ENCODE measurements around the gene TDRD9.

Gene TDRD9

GRCh38 chr14:104051092-104051813 is 123.0 kb downstream of the TDRD9 start:
- H3K27ac Mint-ChIP-seq: no peak overlapping the region
- H3K36me3 Mint-ChIP-seq: no peaks in the 10 kb centered on the region
- peaks cover 15% of the 10 kb centered on the region for H3K27me3 Mint-ChIP-seq
- DNase-seq (ENCODE audit: low spot score in 2 of 2) (no peak), ATAC-seq (ENCODE audit: low read depth) (no peak)
- H3K9me3 Mint-ChIP-seq: no peaks in the 10 kb centered on the region
- H3K4me1 Mint-ChIP-seq: no peaks in the 10 kb centered on the region
- no peak overlapping the region for H3K4me3 Mint-ChIP-seq

GRCh38 chr14:104054222-104054905 is 126.1 kb downstream of the TDRD9 start:
- Mint-ChIP-seq H3K27ac (no peak overlapping the region), H3K36me3 (no peaks in the 10 kb centered on the region), H3K27me3 (peaks cover 16% of the 10 kb centered on the region), H3K9me3 (no peaks in the 10 kb centered on the region), H3K4me1 (no peaks in the 10 kb centered on the region), H3K4me3 (no peak overlapping the region)
- DNase-seq (ENCODE audit: low spot score in 2 of 2): no peak
- no peak for ATAC-seq (ENCODE audit: low read depth)

GRCh38 chr14:104062281-104062680 is 134.0 kb downstream of the TDRD9 start:
- DNase-seq (ENCODE audit: low spot score in 2 of 2) (no peak), ATAC-seq (ENCODE audit: low read depth) (no peak)
- Mint-ChIP-seq H3K27ac (no peak overlapping the region), H3K9me3 (peaks cover 4% of the 10 kb centered on the region), H3K36me3 (no peaks in the 10 kb centered on the region), H3K4me3 (no peak overlapping the region), H3K4me1 (no peaks in the 10 kb centered on the region), H3K27me3 (peaks cover 18% of the 10 kb centered on the region)

GRCh38 chr14:104064003-104064402 is 135.7 kb downstream of the TDRD9 start:
- H3K27ac Mint-ChIP-seq: no peak overlapping the region
- H3K4me3 Mint-ChIP-seq: no peak overlapping the region
- no peaks in the 10 kb centered on the region for H3K4me1 Mint-ChIP-seq
- H3K36me3 Mint-ChIP-seq: no peaks in the 10 kb centered on the region
- no peak for DNase-seq (ENCODE audit: low spot score in 2 of 2)
- ATAC-seq (ENCODE audit: low read depth): no peak
- H3K9me3 Mint-ChIP-seq: peaks cover 8% of the 10 kb centered on the region
- H3K27me3 Mint-ChIP-seq: peaks cover 26% of the 10 kb centered on the region

- no peak overlapping the region for H3K27ac Mint-ChIP-seq
- peaks cover 29% of the 10 kb centered on the region for H3K27me3 Mint-ChIP-seq
These were observed 138.0 kb downstream of the TDRD9 start for GRCh38 chr14:104066279-104066678.

GRCh38 chr14:104066719-104067295 is 138.6 kb downstream of the TDRD9 start:
- peaks cover 28% of the 10 kb centered on the region for H3K27me3 Mint-ChIP-seq
- ATAC-seq (ENCODE audit: low read depth) (no peak), DNase-seq (ENCODE audit: low spot score in 2 of 2) (no peak)
- no peak overlapping the region for H3K27ac Mint-ChIP-seq
- H3K4me1 Mint-ChIP-seq: no peaks in the 10 kb centered on the region
- no peaks in the 10 kb centered on the region for H3K36me3 Mint-ChIP-seq
- no peak overlapping the region for H3K4me3 Mint-ChIP-seq
- peaks cover 8% of the 10 kb centered on the region for H3K9me3 Mint-ChIP-seq

More at GRCh38 chr14:104066279-104066678, 138.0 kb downstream of the TDRD9 start:
- Mint-ChIP-seq H3K4me1 (no peaks in the 10 kb centered on the region), H3K4me3 (no peak overlapping the region), H3K9me3 (peaks cover 8% of the 10 kb centered on the region), H3K36me3 (no peaks in the 10 kb centered on the region)
- no peak for DNase-seq (ENCODE audit: low spot score in 2 of 2)
- ATAC-seq (ENCODE audit: low read depth): no peak

GRCh38 chr14:104069541-104069940 is 141.3 kb downstream of the TDRD9 start:
- no peak for DNase-seq (ENCODE audit: low spot score in 2 of 2)
- peaks cover 20% of the 10 kb centered on the region for H3K27me3 Mint-ChIP-seq
- no peak for ATAC-seq (ENCODE audit: low read depth)

GRCh38 chr14:104072586-104072985 is 144.3 kb downstream of the TDRD9 start:
- peaks cover 7% of the 10 kb centered on the region for H3K9me3 Mint-ChIP-seq
- H3K27me3 Mint-ChIP-seq: peaks cover 17% of the 10 kb centered on the region
- H3K36me3 Mint-ChIP-seq: peaks cover 2% of the 10 kb centered on the region
- no peak for ATAC-seq (ENCODE audit: low read depth)
- H3K27ac Mint-ChIP-seq: no peak overlapping the region
- no peak for DNase-seq (ENCODE audit: low spot score in 2 of 2)
- no peak overlapping the region for H3K4me3 Mint-ChIP-seq
- H3K4me1 Mint-ChIP-seq: no peaks in the 10 kb centered on the region

More at GRCh38 chr14:104069541-104069940, 141.3 kb downstream of the TDRD9 start:
- Mint-ChIP-seq H3K9me3 (peaks cover 14% of the 10 kb centered on the region), H3K27ac (no peak overlapping the region), H3K4me1 (no peaks in the 10 kb centered on the region), H3K4me3 (no peak overlapping the region), H3K36me3 (peaks cover 2% of the 10 kb centered on the region)

- peaks cover 2% of the 10 kb centered on the region for H3K36me3 Mint-ChIP-seq
- peaks cover 5% of the 10 kb centered on the region for H3K4me1 Mint-ChIP-seq
- no peak overlapping the region for H3K27ac Mint-ChIP-seq
- peaks cover 6% of the 10 kb centered on the region for H3K9me3 Mint-ChIP-seq
- ATAC-seq (ENCODE audit: low read depth) (no peak), DNase-seq (ENCODE audit: low spot score in 2 of 2) (no peak)
- H3K27me3 Mint-ChIP-seq: peaks cover 13% of the 10 kb centered on the region
- no peak overlapping the region for H3K4me3 Mint-ChIP-seq
These were observed 145.5 kb downstream of the TDRD9 start for GRCh38 chr14:104073764-104074163.

- no peak for DNase-seq (ENCODE audit: low spot score in 2 of 2)
- no peak for ATAC-seq (ENCODE audit: low read depth)
- Mint-ChIP-seq H3K27me3 (peaks cover 9% of the 10 kb centered on the region), H3K36me3 (peaks cover 2% of the 10 kb centered on the region), H3K9me3 (peaks cover 6% of the 10 kb centered on the region), H3K4me1 (peaks cover 5% of the 10 kb centered on the region), H3K27ac (no peak overlapping the region), H3K4me3 (no peak overlapping the region)
These were observed 147.4 kb downstream of the TDRD9 start for GRCh38 chr14:104075530-104076151.

GRCh38 chr14:104076743-104077142 is 148.5 kb downstream of the TDRD9 start:
- H3K4me3 Mint-ChIP-seq: no peak overlapping the region
- peaks cover 5% of the 10 kb centered on the region for H3K4me1 Mint-ChIP-seq
- peaks cover 6% of the 10 kb centered on the region for H3K9me3 Mint-ChIP-seq
- H3K36me3 Mint-ChIP-seq: peaks cover 2% of the 10 kb centered on the region
- H3K27me3 Mint-ChIP-seq: peaks cover 9% of the 10 kb centered on the region
- no peak overlapping the region for H3K27ac Mint-ChIP-seq
- DNase-seq (ENCODE audit: low spot score in 2 of 2) (no peak), ATAC-seq (ENCODE audit: low read depth) (no peak)

- H3K27ac Mint-ChIP-seq: no peak overlapping the region
- ATAC-seq (ENCODE audit: low read depth): peak; percentile 97
- H3K36me3 Mint-ChIP-seq: peaks cover 2% of the 10 kb centered on the region
- peaks cover 5% of the 10 kb centered on the region for H3K4me1 Mint-ChIP-seq
- H3K9me3 Mint-ChIP-seq: peaks cover 2% of the 10 kb centered on the region
- peak; percentile 77 to 84 for DNase-seq (ENCODE audit: low spot score in 2 of 2)
- no peak overlapping the region for H3K4me3 Mint-ChIP-seq
- peaks cover 13% of the 10 kb centered on the region for H3K27me3 Mint-ChIP-seq
These were observed 149.8 kb downstream of the TDRD9 start for GRCh38 chr14:104078031-104078455.

GRCh38 chr14:104080376-104081260 is 152.4 kb downstream of the TDRD9 start:
- Mint-ChIP-seq H3K27me3 (peaks cover 10% of the 10 kb centered on the region), H3K4me1 (peaks cover 5% of the 10 kb centered on the region), H3K4me3 (no peak overlapping the region), H3K27ac (no peak overlapping the region), H3K9me3 (no peaks in the 10 kb centered on the region), H3K36me3 (no peaks in the 10 kb centered on the region)
- no peak for DNase-seq (ENCODE audit: low spot score in 2 of 2)
- ATAC-seq (ENCODE audit: low read depth): no peak

All from memory B cell (primary cell).